Hindlimb muscle (tissue), 1 donor: ENCODE data around the gene ATXN7L1. TPM values are rescaled to one million over a fixed set of nuclear protein-coding genes. Genes with fewer than 3 reads are reported as not detected.
"Not testable (repeated sequence)": the region's sequence is repeated elsewhere in the genome, so short reads cannot be mapped to it uniquely, and the experiment has no call there.

Source experiments
- DNase-seq: peaks from one replicate; pipeline ENCODE4 v3.0.0-alpha.2; 2013
- polyA plus RNA-seq: library from polyadenylated mRNA; unstranded; fragments of 120-200 nt; gene quantifications from one replicate; pipeline ENCODE4 v1.2.1, GENCODE V29; 2013; ENCODE audit not compliant: insufficient read length

The ATXN7L1 gene
- polyA plus RNA-seq, 1 donor = 7.5 TPM

- DNase-seq = no peak
Observed at GRCh38 chr7:105731042-105731441, 145.4 kb downstream of the ATXN7L1 start.

- no peak for DNase-seq
Observed at GRCh38 chr7:105728028-105728427, 148.4 kb downstream of the ATXN7L1 start.

- no peak for DNase-seq
Observed at GRCh38 chr7:105724688-105725087, 151.7 kb downstream of the ATXN7L1 start.

GRCh38 chr7:105723572-105723971, 152.8 kb downstream of the ATXN7L1 start:
- DNase-seq = no peak

GRCh38 chr7:105721571-105722104, 154.8 kb downstream of the ATXN7L1 start:
- DNase-seq = no peak

- DNase-seq = no peak
Observed at GRCh38 chr7:105719919-105720318, 156.5 kb downstream of the ATXN7L1 start.

GRCh38 chr7:105719395-105719794, 157.0 kb downstream of the ATXN7L1 start:
- no peak for DNase-seq

- no peak for DNase-seq
Observed at GRCh38 chr7:105718511-105718925, 157.9 kb downstream of the ATXN7L1 start.

- DNase-seq = no peak
Observed at GRCh38 chr7:105715528-105715927, 160.9 kb downstream of the ATXN7L1 start.

- DNase-seq = no peak
Observed at GRCh38 chr7:105713488-105714465, 162.6 kb downstream of the ATXN7L1 start.

GRCh38 chr7:105712877-105713276, 163.5 kb downstream of the ATXN7L1 start:
- DNase-seq = no peak

GRCh38 chr7:105711726-105712402, 164.5 kb downstream of the ATXN7L1 start:
- no peak for DNase-seq

GRCh38 chr7:105710720-105711119, 165.7 kb downstream of the ATXN7L1 start:
- DNase-seq = not testable (repeated sequence)

- no peak for DNase-seq
Observed at GRCh38 chr7:105708763-105709080, 167.7 kb downstream of the ATXN7L1 start.

GRCh38 chr7:105707967-105708762, 168.2 kb downstream of the ATXN7L1 start:
- no peak for DNase-seq

- no peak for DNase-seq
Observed at GRCh38 chr7:105707381-105707780, 169.0 kb downstream of the ATXN7L1 start.

- no peak for DNase-seq
Observed at GRCh38 chr7:105705427-105705826, 171.0 kb downstream of the ATXN7L1 start.

GRCh38 chr7:105703207-105703930, 173.0 kb downstream of the ATXN7L1 start:
- no peak for DNase-seq

GRCh38 chr7:105699568-105700236, 176.7 kb downstream of the ATXN7L1 start:
- DNase-seq = no peak

GRCh38 chr7:105698531-105698930, 177.9 kb downstream of the ATXN7L1 start:
- no peak for DNase-seq

- DNase-seq = no peak
Observed at GRCh38 chr7:105697753-105698152, 178.6 kb downstream of the ATXN7L1 start.
